ENCODE data around the gene CLCN7. TPM values are rescaled to one million over a fixed set of nuclear protein-coding genes. Genes with fewer than 3 reads are reported as not detected.

CLCN7 gene
- total RNA-seq, 2 experiments from 2014 or later: 31.1 to 62.4 TPM

GRCh38 chr16:1461146-1461545 lies 13.7 kb downstream of the CLCN7 start:
- Histone ChIP-seq H2AFZ (ENCODE audit: low read length) (no peak overlapping the region), H3K4me1 (ENCODE audit: insufficient read depth, low read length, poor library complexity, severe bottlenecking) (peaks cover 9% of the 10 kb centered on the region), H3K9me2 (ENCODE audit: insufficient read depth, low read length) (no peaks in the 10 kb centered on the region), H3K4me3 (ENCODE audit: low read depth, low read length, poor library complexity, severe bottlenecking) (no peak overlapping the region), H3K4me2 (ENCODE audit: low read length) (no peak overlapping the region), H3K9me3 (ENCODE audit: low read length) (no peaks in the 10 kb centered on the region), H3K36me3 (ENCODE audit: insufficient read depth, low read length) (peaks cover 9% of the 10 kb centered on the region; the same call in 1 of the 2 replicates), H4K20me1 (ENCODE audit: insufficient read depth, low read length) (no peaks in the 10 kb centered on the region), H3K27ac (ENCODE audit: low read depth, low read length, poor library complexity, severe bottlenecking) (no peak overlapping the region), H3K79me2 (ENCODE audit: insufficient read depth, low read depth, low read length) (no peaks in the 10 kb centered on the region)
- ChIA-PET CTCF (ENCODE audit: unreplicated experiment) (no interaction called here), POLR2A (no interaction called here)
- no peak for DNase-seq (ENCODE audit: low spot score)
- BruUV-seq (replicated peaks): no TSS peak
- intact Hi-C loops (cut with micrococcal nuclease; ENCODE audit: unreplicated experiment): no loop called here
- no peak for TF ChIP-seq CTCF (conservative IDR thresholded peaks at IDR 0.05; ENCODE audit: low read length)
- TF ChIP-seq EZH2phosphoT487 (IDR thresholded peaks at IDR 0.05; ENCODE audit: borderline replicate concordance, low read depth, low read length): no peak

GRCh38 chr16:1460602-1461138 lies 14.2 kb downstream of the CLCN7 start:
- Histone ChIP-seq H3K9me3 (ENCODE audit: low read length) (no peaks in the 10 kb centered on the region), H4K20me1 (ENCODE audit: insufficient read depth, low read length) (no peaks in the 10 kb centered on the region), H3K9me2 (ENCODE audit: insufficient read depth, low read length) (no peaks in the 10 kb centered on the region), H3K4me3 (ENCODE audit: low read depth, low read length, poor library complexity, severe bottlenecking) (no peak overlapping the region), H3K4me2 (ENCODE audit: low read length) (no peak overlapping the region), H2AFZ (ENCODE audit: low read length) (no peak overlapping the region), H3K27ac (ENCODE audit: low read depth, low read length, poor library complexity, severe bottlenecking) (no peak overlapping the region), H3K36me3 (ENCODE audit: insufficient read depth, low read length) (peaks cover 9% of the 10 kb centered on the region; the same call in 1 of the 2 replicates), H3K4me1 (ENCODE audit: insufficient read depth, low read length, poor library complexity, severe bottlenecking) (peaks cover 9% of the 10 kb centered on the region), H3K79me2 (ENCODE audit: insufficient read depth, low read depth, low read length) (no peaks in the 10 kb centered on the region)
- TF ChIP-seq EZH2phosphoT487 (IDR thresholded peaks at IDR 0.05; ENCODE audit: borderline replicate concordance, low read depth, low read length): no peak
- no peak for TF ChIP-seq CTCF (conservative IDR thresholded peaks at IDR 0.05; ENCODE audit: low read length)
- no peak for DNase-seq (ENCODE audit: low spot score)
- BruUV-seq (replicated peaks): no TSS peak
- ChIA-PET CTCF (ENCODE audit: unreplicated experiment) (no interaction called here), POLR2A (no interaction called here)
- intact Hi-C loops (cut with micrococcal nuclease; ENCODE audit: unreplicated experiment): no loop called here

- H2AFZ ChIP-seq (ENCODE audit: low read length): no peak overlapping the region
- no peak overlapping the region for H3K27ac ChIP-seq (ENCODE audit: low read depth, low read length, poor library complexity, severe bottlenecking)
- TF ChIP-seq EZH2phosphoT487 (IDR thresholded peaks at IDR 0.05; ENCODE audit: borderline replicate concordance, low read depth, low read length): no peak
- TF ChIP-seq CTCF (conservative IDR thresholded peaks at IDR 0.05; ENCODE audit: low read length): no peak
- no peak for DNase-seq (ENCODE audit: low spot score)
- CTCF ChIA-PET (ENCODE audit: unreplicated experiment): interaction anchor here (0.6 kb wide), 1 partner anchor 100 kb away, joined by 3 read pairs; no protein-coding TSS in a partner anchor
- no peaks in the 10 kb centered on the region for H3K9me2 ChIP-seq (ENCODE audit: insufficient read depth, low read length)
- POLR2A ChIA-PET: interaction anchor here (0.5 to 0.7 kb wide), 3 partner anchors 32 to 245 kb away, joined by 3 to 5 read pairs (median 4); no protein-coding TSS in a partner anchor
- H3K79me2 ChIP-seq (ENCODE audit: insufficient read depth, low read depth, low read length): no peaks in the 10 kb centered on the region
- intact Hi-C loops (cut with micrococcal nuclease; ENCODE audit: unreplicated experiment): no loop called here
- no peaks in the 10 kb centered on the region for H4K20me1 ChIP-seq (ENCODE audit: insufficient read depth, low read length)
- peaks cover 9% of the 10 kb centered on the region; the same call in 1 of the 2 replicates for H3K36me3 ChIP-seq (ENCODE audit: insufficient read depth, low read length)
- H3K9me3 ChIP-seq (ENCODE audit: low read length): no peaks in the 10 kb centered on the region
- no peak overlapping the region for H3K4me3 ChIP-seq (ENCODE audit: low read depth, low read length, poor library complexity, severe bottlenecking)
- H3K4me2 ChIP-seq (ENCODE audit: low read length): no peak overlapping the region
- peaks cover 9% of the 10 kb centered on the region for H3K4me1 ChIP-seq (ENCODE audit: insufficient read depth, low read length, poor library complexity, severe bottlenecking)
- no TSS peak for BruUV-seq (replicated peaks)
Observed at GRCh38 chr16:1459967-1460366, 14.9 kb downstream of the CLCN7 start.
